Sigmoid colon (tissue), 7 donors: ENCODE results near the gene CEP164. TPM values are rescaled to one million over a fixed set of nuclear protein-coding genes. Genes with fewer than 3 reads are reported as not detected.

ENCODE experiments used
- DNase-seq: peaks from one replicate; pipeline ENCODE4 v3.0.0-alpha.2; 2019
- H3K27ac ChIP-seq, 4 donors: fragments of 200-600 bp; sonication (generic); one replicate each; pipeline ENCODE4 v1.5.1; 2016 to 2019; ENCODE audit warnings: mild to moderate bottlenecking in 1 of 4
- H3K27me3 ChIP-seq, 3 donors: fragments of 200-600 bp; sonication (generic); one replicate each; pipeline ENCODE4 v1.5.1; 2019; ENCODE audit warnings: mild to moderate bottlenecking in 1 of 3
- H3K36me3 ChIP-seq, 4 donors: fragments of 200-600 bp; sonication (generic); one replicate each; pipeline ENCODE4 v1.5.1; 2016 to 2019
- H3K4me1 ChIP-seq, 4 donors: fragments of 200-600 bp; sonication (generic); one replicate each; pipeline ENCODE4 v1.5.1; 2017 to 2019
- H3K4me3 ChIP-seq, 4 donors: fragments of 200-600 bp; sonication (generic); one replicate each; pipeline ENCODE4 v1.5.1; 2017 to 2019; ENCODE audit warnings: mild to moderate bottlenecking in 2 of 4, moderate library complexity in 1 of 4
- H3K9me3 ChIP-seq, 4 donors: fragments of 200-600 bp in 3 of 4; sonication (generic) in 3 of 4; one replicate each; pipeline versions ENCODE4 v1.5.1 to v1.6.1; 2013 to 2019
- EP300 ChIP-seq, 4 donors: sonication (generic); formaldehyde crosslinking; IDR thresholded peaks; one replicate each; pipeline ENCODE4 v1.6.1; 2017; ENCODE audit warnings: antibody characterized with exemption in 4 of 4
- POLR2A ChIP-seq, 2 donors: fragments of 450-650 bp; IDR thresholded peaks; one replicate each; pipeline ENCODE4 v1.6.1; 2016; ENCODE audit warnings: antibody characterized with exemption in 2 of 2, mild to moderate bottlenecking in 2 of 2, moderate library complexity in 2 of 2
- POLR2AphosphoS5 ChIP-seq, 4 donors: sonication (generic); formaldehyde crosslinking; IDR thresholded peaks; one replicate each; pipeline ENCODE4 v1.6.1; 2017; ENCODE audit warnings: antibody characterized with exemption in 4 of 4
- WGBS, 2 donors: extraction: QIAGEN DNeasy Blood & Tissue Kit; methylation state at CpG; one replicate each; pipeline ENCODE4 v1.1.7; 2013; 5-methylcytosine and 5-hydroxymethylcytosine counted together
- intact Hi-C: fragments of 100-400 bp; cut with DNase I; formaldehyde crosslinking; loops from one replicate; pipeline ENCODE4 v1.15.1; 2023
- polyA plus RNA-seq, 3 donors: library from polyadenylated mRNA; stranded (reverse); fragments of 200-250 nt; gene quantifications; one replicate each; pipeline ENCODE4 v1.2.3, GENCODE V29; 2013
- total RNA-seq, 4 donors: library from RNA; depleted of rRNA; stranded (reverse); fragments of >200 nt; gene quantifications; one replicate each; pipeline ENCODE4 v1.1.0, GENCODE V29; 2016
- TF ChIP-seq, protein P1 (sequence below), 4 experiments: fragments of 450-650 bp in 3 of 4; fragments of 200-600 bp in 1 of 4; IDR thresholded peaks; one replicate each; pipeline ENCODE4 v1.5.1; 2016 to 2019; ENCODE audit warnings: antibody characterized with exemption in 4 of 4, mild to moderate bottlenecking in 3 of 4, moderate library complexity in 2 of 4
- donor health status: healthy with polysubstance abuse.
- donor health status: Bipolar disorder and iron deficiency.
- donor health status: healthy.

CEP164 gene
- total and polyA plus RNA-seq, 7 donors, result 1.8 to 40.4 (median 16.3) TPM

DNA sequence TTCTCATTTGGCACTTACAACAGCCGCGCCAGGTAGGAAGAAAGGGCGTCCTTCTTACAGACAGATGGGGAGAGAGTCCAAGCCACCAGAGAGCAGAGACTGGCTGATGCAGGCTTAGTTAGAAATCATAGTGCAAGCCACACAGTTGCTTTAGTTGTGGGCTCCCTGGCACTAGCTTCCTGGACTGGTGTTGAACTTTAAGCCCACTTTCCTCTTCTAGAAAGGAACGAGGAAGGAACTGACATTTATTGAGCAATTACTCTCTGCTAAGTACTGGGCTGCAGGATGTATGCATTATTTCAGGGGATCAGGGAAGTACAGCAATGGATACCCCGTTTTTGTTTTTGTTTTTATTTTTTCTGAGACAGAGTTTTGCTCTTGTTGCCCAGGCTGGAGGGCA is 14.6 kb upstream of the CEP164 start:
- no peak for DNase-seq
- TF ChIP-seq, protein P1, sequence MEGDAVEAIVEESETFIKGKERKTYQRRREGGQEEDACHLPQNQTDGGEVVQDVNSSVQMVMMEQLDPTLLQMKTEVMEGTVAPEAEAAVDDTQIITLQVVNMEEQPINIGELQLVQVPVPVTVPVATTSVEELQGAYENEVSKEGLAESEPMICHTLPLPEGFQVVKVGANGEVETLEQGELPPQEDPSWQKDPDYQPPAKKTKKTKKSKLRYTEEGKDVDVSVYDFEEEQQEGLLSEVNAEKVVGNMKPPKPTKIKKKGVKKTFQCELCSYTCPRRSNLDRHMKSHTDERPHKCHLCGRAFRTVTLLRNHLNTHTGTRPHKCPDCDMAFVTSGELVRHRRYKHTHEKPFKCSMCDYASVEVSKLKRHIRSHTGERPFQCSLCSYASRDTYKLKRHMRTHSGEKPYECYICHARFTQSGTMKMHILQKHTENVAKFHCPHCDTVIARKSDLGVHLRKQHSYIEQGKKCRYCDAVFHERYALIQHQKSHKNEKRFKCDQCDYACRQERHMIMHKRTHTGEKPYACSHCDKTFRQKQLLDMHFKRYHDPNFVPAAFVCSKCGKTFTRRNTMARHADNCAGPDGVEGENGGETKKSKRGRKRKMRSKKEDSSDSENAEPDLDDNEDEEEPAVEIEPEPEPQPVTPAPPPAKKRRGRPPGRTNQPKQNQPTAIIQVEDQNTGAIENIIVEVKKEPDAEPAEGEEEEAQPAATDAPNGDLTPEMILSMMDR (IDR thresholded peaks at IDR 0.05), result no peak
- no peak for TF ChIP-seq POLR2AphosphoS5 (IDR thresholded peaks at IDR 0.05)
- TF ChIP-seq POLR2A (IDR thresholded peaks at IDR 0.05), result no peak
- TF ChIP-seq EP300 (IDR thresholded peaks at IDR 0.05), result no peak
- Histone ChIP-seq H3K4me3 (no peak overlapping the region), H3K36me3 (no peaks in the 10 kb centered on the region), H3K4me1 (peaks cover 0 to 27% (median 26%) of the 10 kb centered on the region in 4 donors), H3K9me3 (no peaks in the 10 kb centered on the region), H3K27me3 (no peaks in the 10 kb centered on the region), H3K27ac (no peak overlapping the region)
- intact Hi-C loops, result no loop called here
- 58 to 70% methylated on average over 5 of the region's 5 CpGs for WGBS, 2 donors

DNA sequence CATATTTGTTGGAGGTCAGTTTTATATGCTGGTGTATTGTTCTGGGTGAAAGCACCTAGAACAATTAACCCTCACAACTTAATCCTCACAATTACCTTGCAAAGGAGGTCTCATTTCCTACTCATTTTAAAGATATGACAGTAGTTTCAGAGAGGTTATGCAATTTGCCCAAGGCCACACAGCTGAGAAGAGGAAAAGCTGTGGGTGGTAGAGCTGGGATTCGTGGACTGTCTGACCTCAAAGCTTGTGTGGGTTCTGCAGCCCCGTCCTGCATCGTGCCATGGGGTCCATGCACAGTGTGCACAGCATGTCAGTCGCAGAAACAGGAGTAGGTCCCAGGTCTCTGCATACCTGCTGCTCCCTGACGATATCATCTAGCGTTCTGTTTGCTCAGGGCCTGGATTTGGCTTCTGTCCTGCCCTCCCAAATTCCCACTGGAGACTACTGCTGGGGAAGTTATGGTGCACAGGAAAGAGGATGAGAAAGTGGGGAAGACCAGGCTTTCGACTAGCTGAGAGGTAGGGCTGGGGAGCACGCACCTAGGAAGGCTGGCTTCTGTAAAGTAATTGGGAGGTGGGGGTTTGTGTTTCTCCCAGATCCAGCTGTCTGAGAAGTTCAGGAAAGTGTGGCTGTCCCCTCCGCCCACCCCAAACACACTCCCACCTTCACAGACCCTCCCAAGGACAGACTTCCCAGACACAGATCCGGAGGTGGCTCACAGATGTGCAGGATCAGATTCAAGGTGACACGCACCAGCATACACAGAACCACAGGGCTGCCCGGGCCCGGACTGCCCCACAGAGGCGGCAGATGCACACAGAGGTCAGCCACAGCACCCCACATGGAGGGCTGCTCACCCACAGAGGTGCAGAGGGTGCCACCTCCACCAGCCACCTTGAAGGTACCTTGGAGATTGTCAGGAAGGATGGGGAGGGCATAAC is 13.6 kb upstream of the CEP164 start:
- no peak overlapping the region for H3K27ac ChIP-seq
- intact Hi-C loops, result no loop called here
- TF ChIP-seq, protein P1 (IDR thresholded peaks at IDR 0.05), result no peak
- no peak for TF ChIP-seq EP300 (IDR thresholded peaks at IDR 0.05)
- TF ChIP-seq POLR2AphosphoS5 (IDR thresholded peaks at IDR 0.05), result no peak
- no peak for TF ChIP-seq POLR2A (IDR thresholded peaks at IDR 0.05)
- 86 to 87% methylated on average over 14 of the region's 14 CpGs for WGBS, 2 donors
- H3K4me1 ChIP-seq, result peaks cover 0 to 27% (median 26%) of the 10 kb centered on the region in 4 donors
- H3K4me3 ChIP-seq, result peak overlapping the region in 2 of 4 donors; percentile 85 to 95
- DNase-seq, result peak; percentile 58
- H3K36me3 ChIP-seq, result no peaks in the 10 kb centered on the region
- no peaks in the 10 kb centered on the region for H3K27me3 ChIP-seq
- no peaks in the 10 kb centered on the region for H3K9me3 ChIP-seq

DNA sequence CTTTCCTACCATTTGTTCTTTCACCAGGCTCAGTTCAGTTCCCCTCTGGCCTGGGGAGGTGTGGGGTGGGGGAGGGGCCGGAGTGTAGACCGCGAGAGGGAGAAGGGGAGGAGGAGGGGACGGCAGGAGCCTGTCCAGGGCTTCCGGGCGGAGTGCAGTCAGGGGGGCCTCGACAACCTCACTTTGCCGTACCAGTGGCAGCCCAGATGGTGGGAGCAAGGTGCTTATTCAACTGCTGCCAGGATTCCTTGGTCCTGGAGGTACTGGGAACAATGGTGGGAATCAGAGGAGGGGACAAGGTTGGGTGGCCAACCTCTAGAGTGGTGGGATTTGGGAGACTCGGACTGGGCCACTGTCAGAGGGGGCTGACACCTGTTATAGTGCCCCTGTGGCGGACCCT is 12.8 kb upstream of the CEP164 start:
- Histone ChIP-seq H3K27me3 (no peaks in the 10 kb centered on the region), H3K4me1 (peaks cover 0 to 27% (median 26%) of the 10 kb centered on the region in 4 donors), H3K27ac (peak overlapping the region in 1 of 4 donors; percentile 75), H3K4me3 (peak overlapping the region; percentile 53 to 95 (median 74)), H3K9me3 (no peaks in the 10 kb centered on the region), H3K36me3 (no peaks in the 10 kb centered on the region)
- DNase-seq, result peak; percentile 59
- 25 to 62% methylated on average over 10 of the region's 10 CpGs for WGBS, 2 donors
- TF ChIP-seq POLR2A (IDR thresholded peaks at IDR 0.05), result no peak
- TF ChIP-seq EP300 (IDR thresholded peaks at IDR 0.05), result no peak
- no peak for TF ChIP-seq POLR2AphosphoS5 (IDR thresholded peaks at IDR 0.05)
- TF ChIP-seq, protein P1 (IDR thresholded peaks at IDR 0.05), result no peak
- intact Hi-C loops, result no loop called here

GRCh38 chr11:117315285-117316196 is 12.1 kb upstream of the CEP164 start:
- TF ChIP-seq POLR2A (IDR thresholded peaks at IDR 0.05) (no peak), POLR2AphosphoS5 (IDR thresholded peaks at IDR 0.05) (no peak), EP300 (IDR thresholded peaks at IDR 0.05) (no peak)
- TF ChIP-seq, protein P1 (IDR thresholded peaks at IDR 0.05), result no peak
- intact Hi-C loops, result no loop called here
- DNase-seq, result peak; percentile 68

More at GRCh38 chr11:117315285-117316196, 12.1 kb upstream of the CEP164 start:
- H3K9me3 ChIP-seq, result no peaks in the 10 kb centered on the region
- H3K27ac ChIP-seq, result peak overlapping the region; percentile 68 to 76 (median 75)
- H3K27me3 ChIP-seq, result no peaks in the 10 kb centered on the region
- WGBS, 2 donors, result 3 to 6% methylated on average over 62 of the region's 62 CpGs
- H3K4me3 ChIP-seq, result peak overlapping the region; percentile 53 to 95 (median 74)
- peaks cover 0 to 27% (median 26%) of the 10 kb centered on the region in 4 donors for H3K4me1 ChIP-seq
- H3K36me3 ChIP-seq, result no peaks in the 10 kb centered on the region
